GM23248 (cell line): ENCODE data around the gene ST3GAL5. TPM values are rescaled to one million over a fixed set of nuclear protein-coding genes. Genes with fewer than 3 reads are reported as not detected.

Source experiments
- DNase-seq: peaks from one replicate; pipeline ENCODE4 v3.0.0-alpha.2; 2015
- H2AFZ ChIP-seq: fragments of 200-600 bp; sonication (generic); 2 replicates; pipeline ENCODE4 v1.6.1; 2016; ENCODE audit warnings: antibody characterized with exemption
- H3F3A ChIP-seq: fragments of 200-600 bp; sonication (generic); 2 replicates; pipeline ENCODE4 v1.6.1; 2016; ENCODE audit warnings: mild to moderate bottlenecking, antibody characterized with exemption, mixed run types; ENCODE audit not compliant: insufficient read depth
- H3K27ac ChIP-seq: fragments of 200-600 bp; sonication (generic); 2 replicates; pipeline ENCODE4 v1.5.1; 2016; ENCODE audit warnings: mild to moderate bottlenecking
- H3K27me3 ChIP-seq: fragments of 200-600 bp; sonication (generic); replicated peaks from 2 replicates; pipeline ENCODE4 v1.6.1; 2016; ENCODE audit warnings: mild to moderate bottlenecking; ENCODE audit not compliant: insufficient read depth
- H3K36me3 ChIP-seq: fragments of 200-600 bp; sonication (generic); 2 replicates; pipeline ENCODE4 v1.6.1; 2016; ENCODE audit warnings: low read depth, mild to moderate bottlenecking
- H3K4me1 ChIP-seq: fragments of 200-600 bp; sonication (generic); 2 replicates; pipeline ENCODE4 v1.6.1; 2016; ENCODE audit warnings: mild to moderate bottlenecking; ENCODE audit not compliant: insufficient read depth
- H3K4me2 ChIP-seq: fragments of 200-600 bp; sonication (generic); one replicate; pipeline ENCODE4 v1.6.1; 2016; ENCODE audit warnings: mild to moderate bottlenecking; ENCODE audit not compliant: unreplicated experiment
- H3K4me3 ChIP-seq: fragments of 200-600 bp; sonication (generic); 2 replicates; pipeline ENCODE4 v1.5.1; 2016; ENCODE audit warnings: mild to moderate bottlenecking
- H3K79me2 ChIP-seq: fragments of 200-600 bp; sonication (generic); 2 replicates; pipeline ENCODE4 v1.6.1; 2016; ENCODE audit warnings: mild to moderate bottlenecking; ENCODE audit not compliant: insufficient read depth
- H3K9ac ChIP-seq: fragments of 200-600 bp; sonication (generic); 2 replicates; pipeline ENCODE4 v1.6.1; 2016; ENCODE audit warnings: mild to moderate bottlenecking
- H3K9me2 ChIP-seq: fragments of 200-600 bp; sonication (generic); 2 replicates; pipeline ENCODE4 v1.6.1; 2016; ENCODE audit warnings: mixed run types, mild to moderate bottlenecking, moderate library complexity; ENCODE audit not compliant: insufficient read depth
- H3K9me3 ChIP-seq: fragments of 200-600 bp; sonication (generic); one replicate; pipeline ENCODE4 v1.6.1; 2017; ENCODE audit warnings: low read depth
- H4K20me1 ChIP-seq: fragments of 200-600 bp; sonication (generic); 2 replicates; pipeline ENCODE4 v1.6.0; 2016; ENCODE audit not compliant: insufficient read depth
- EZH2 ChIP-seq: fragments of 200-600 bp; sonication (generic); IDR thresholded peaks from 2 replicates; pipeline ENCODE4 v1.6.1; 2018; ENCODE audit warnings: antibody characterized with exemption, mild to moderate bottlenecking; ENCODE audit not compliant: insufficient read depth, poor library complexity, severe bottlenecking
- EZH2phosphoT487 ChIP-seq: fragments of 200-600 bp; sonication (generic); IDR thresholded peaks from 2 replicates; pipeline ENCODE4 v1.6.1; 2018; ENCODE audit warnings: antibody characterized with exemption, moderate library complexity, mild to moderate bottlenecking, low read depth; ENCODE audit not compliant: insufficient read depth
- WGBS, 2 experiments: methylation state at CpG; one replicate each; pipeline ENCODE4 v1.1.6; 2015 to 2017; ENCODE audit warnings: low lambda C conversion rate in 2 of 2, low coverage in 1 of 2; ENCODE audit errors: missing lambda C conversion rate in 2 of 2; 5-methylcytosine and 5-hydroxymethylcytosine counted together
- in situ Hi-C: fragments of 300-500 bp; cut with MboI; formaldehyde crosslinking; loops from 2 replicates; pipeline ENCODE4 v1.15.0; 2020
- polyA plus RNA-seq: library from polyadenylated mRNA; unstranded; fragments of >200 nt; fragmentation: Nextera tagmentation; extraction: Ambion mirVana; gene quantifications from 2 replicates; pipeline ENCODE4 v1.2.1, GENCODE V29; 2016
- total RNA-seq: library from RNA; depleted of rRNA; stranded (reverse); fragments of >200 nt; shearing (Covaris generic); gene quantifications from 2 replicates; pipeline ENCODE4 v1.2.3, GENCODE V29; 2014

The ST3GAL5 gene
- total and polyA plus RNA-seq, 2 experiments from 2014 or later, result 16.4 to 21.0 TPM

DNA sequence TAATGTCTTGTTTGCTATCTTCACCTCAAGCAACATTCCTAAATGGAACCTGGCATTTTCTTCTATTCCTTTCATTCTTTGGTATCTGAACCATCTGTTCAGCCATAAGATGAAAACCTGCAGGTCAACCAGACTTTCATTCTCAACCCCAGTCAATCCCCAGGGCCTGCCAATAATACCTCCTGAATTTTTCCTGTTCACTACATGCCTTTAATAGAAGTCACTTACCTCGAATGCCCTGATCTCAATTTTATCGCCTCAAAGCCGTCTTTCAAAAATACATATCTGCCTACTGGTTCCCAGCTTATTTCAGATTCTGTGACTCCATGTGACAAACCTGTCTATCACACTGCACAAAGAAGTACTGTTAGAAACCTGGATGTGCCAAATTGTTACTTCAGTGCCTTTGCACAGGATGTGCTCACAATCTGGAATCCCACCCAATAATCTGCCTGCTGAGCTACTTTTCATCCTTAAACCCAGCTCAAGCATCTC is 22.6 kb downstream of the ST3GAL5 start:
- Histone ChIP-seq H3K4me3 (no peak overlapping the region), H3K9me3 (no peaks in the 10 kb centered on the region), H3K9ac (no peak overlapping the region), H3K79me2 (peaks cover 17% of the 10 kb centered on the region), H3K9me2 (no peaks in the 10 kb centered on the region), H3K4me2 (no peak overlapping the region), H3K36me3 (no peaks in the 10 kb centered on the region; the same call in 1 of the 2 replicates), H3K4me1 (0 out of 2 replicates have a peak, but pooled peaks cover 6% of the 10 kb centered on the region), H4K20me1 (no peaks in the 10 kb centered on the region), H3F3A (no peaks in the 10 kb centered on the region), H2AFZ (no peak overlapping the region), H3K27ac (no peak overlapping the region), H3K27me3 (no peaks in the 10 kb centered on the region)
- TF ChIP-seq EZH2phosphoT487 (no peak), EZH2 (no peak)
- no peak for DNase-seq
- WGBS, 2 experiments, result 81 to 89% methylated on average over 3 of the region's 3 CpGs
- in situ Hi-C loops, result no loop called here

DNA sequence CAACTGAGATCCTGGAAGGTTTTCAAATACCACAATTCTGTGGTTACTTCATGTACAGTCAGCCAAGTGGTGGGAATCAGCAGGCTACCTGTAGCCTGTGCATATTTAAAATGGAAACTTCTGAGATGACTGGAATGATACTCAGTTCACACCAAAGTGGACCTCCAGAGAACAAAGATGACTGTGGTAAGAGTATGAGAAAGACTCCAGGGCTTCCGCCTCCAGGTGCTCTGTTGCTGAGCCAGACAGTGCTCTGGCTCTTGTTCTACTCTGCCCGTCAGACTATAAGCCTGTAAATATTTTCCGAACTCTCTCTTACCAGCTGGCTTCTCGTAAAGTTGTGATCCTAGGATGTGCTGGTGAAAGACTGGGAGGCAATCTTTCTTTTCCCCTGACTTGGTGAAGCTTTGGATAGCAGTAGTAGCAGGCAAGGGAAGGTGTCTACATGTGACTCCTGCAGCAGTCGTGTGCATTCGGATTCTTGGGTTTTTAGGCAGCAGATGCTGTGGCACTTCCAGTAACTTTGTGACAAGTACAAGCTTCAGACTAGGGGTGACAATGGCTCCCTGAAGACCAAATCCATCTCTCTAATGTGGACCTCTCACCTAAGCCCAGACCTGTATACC is 23.1 kb downstream of the ST3GAL5 start:
- Histone ChIP-seq H3K27ac (no peak overlapping the region), H2AFZ (no peak overlapping the region), H3K79me2 (peaks cover 11% of the 10 kb centered on the region; the same call in 1 of the 2 replicates), H3F3A (no peaks in the 10 kb centered on the region), H3K4me3 (no peak overlapping the region), H3K9me2 (no peaks in the 10 kb centered on the region), H3K9me3 (no peaks in the 10 kb centered on the region), H3K36me3 (no peaks in the 10 kb centered on the region; the same call in 1 of the 2 replicates), H4K20me1 (no peaks in the 10 kb centered on the region), H3K9ac (no peak overlapping the region), H3K4me2 (no peak overlapping the region), H3K4me1 (0 out of 2 replicates have a peak, but pooled peaks cover 6% of the 10 kb centered on the region), H3K27me3 (no peaks in the 10 kb centered on the region)
- 83 to 87% methylated on average over 6 of the region's 6 CpGs for WGBS, 2 experiments
- in situ Hi-C loops, result no loop called here
- no peak for TF ChIP-seq EZH2
- TF ChIP-seq EZH2phosphoT487, result no peak
- DNase-seq, result peak; percentile 23

DNA sequence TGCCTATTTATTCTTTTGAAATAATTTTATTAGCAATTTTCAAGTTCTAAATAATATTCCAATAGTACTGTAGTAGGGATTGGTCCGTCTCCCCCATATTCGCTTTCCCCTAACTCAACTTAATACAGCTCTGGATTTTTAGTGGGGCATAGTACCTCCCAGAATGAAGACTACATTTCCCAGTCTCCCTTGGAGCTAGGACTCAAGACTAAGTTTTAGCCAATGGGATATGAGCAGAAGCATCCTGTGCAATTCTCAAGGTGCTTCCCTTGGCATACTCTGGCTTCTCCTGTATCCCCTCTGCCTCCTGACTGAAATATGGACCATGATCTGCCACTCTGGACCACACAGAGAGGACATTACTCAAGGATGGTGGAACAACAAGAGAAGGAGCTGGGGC is 24.1 kb downstream of the ST3GAL5 start:
- no peak for DNase-seq
- TF ChIP-seq EZH2phosphoT487 (no peak), EZH2 (no peak)
- no peaks in the 10 kb centered on the region for H3K27me3 ChIP-seq
- H2AFZ ChIP-seq, result no peak overlapping the region
- no peaks in the 10 kb centered on the region for H3K9me2 ChIP-seq
- H3K4me2 ChIP-seq, result no peak overlapping the region
- H3F3A ChIP-seq, result no peaks in the 10 kb centered on the region
- no peak overlapping the region for H3K4me3 ChIP-seq
- no peak overlapping the region for H3K27ac ChIP-seq
- H3K79me2 ChIP-seq, result peaks cover 9% of the 10 kb centered on the region; the same call in 1 of the 2 replicates
- WGBS, 2 experiments, result 89 to 96% methylated on average over 2 of the region's 2 CpGs
- H4K20me1 ChIP-seq, result no peaks in the 10 kb centered on the region
- no peaks in the 10 kb centered on the region; the same call in 1 of the 2 replicates for H3K36me3 ChIP-seq
- H3K9me3 ChIP-seq, result no peaks in the 10 kb centered on the region
- in situ Hi-C loops, result no loop called here
- 0 out of 2 replicates have a peak, but pooled peaks cover 6% of the 10 kb centered on the region for H3K4me1 ChIP-seq
- H3K9ac ChIP-seq, result no peak overlapping the region

DNA sequence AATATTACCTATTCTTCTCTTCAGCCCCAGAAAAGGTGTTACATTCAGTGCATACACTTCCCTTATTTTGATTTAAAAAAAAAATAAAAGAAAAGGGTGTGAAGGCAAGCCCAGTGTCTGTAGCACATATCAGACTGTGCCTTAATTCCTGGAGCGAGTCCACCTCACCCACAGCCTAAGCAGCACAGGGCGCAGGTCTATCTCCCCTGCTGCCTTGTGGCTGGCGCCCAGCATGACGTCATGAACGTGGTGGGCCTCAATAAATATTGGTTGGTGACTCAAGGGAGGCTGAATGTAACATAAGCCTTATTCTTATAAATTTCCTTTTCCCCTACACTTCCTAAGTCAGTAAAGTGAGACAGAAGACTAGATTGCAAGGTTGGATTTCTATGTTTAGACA is 26.4 kb downstream of the ST3GAL5 start:
- in situ Hi-C loops, result no loop called here
- H4K20me1 ChIP-seq, result no peaks in the 10 kb centered on the region
- H3K4me1 ChIP-seq, result 0 out of 2 replicates have a peak, but pooled peaks cover 6% of the 10 kb centered on the region
- no peak overlapping the region for H3K27ac ChIP-seq
- H3F3A ChIP-seq, result no peaks in the 10 kb centered on the region
- H3K36me3 ChIP-seq, result no peaks in the 10 kb centered on the region; the same call in 1 of the 2 replicates
- no peak overlapping the region for H3K4me3 ChIP-seq
- no peak overlapping the region for H2AFZ ChIP-seq
- no peaks in the 10 kb centered on the region for H3K27me3 ChIP-seq
- no peak for DNase-seq
- WGBS, 2 experiments, result 81 to 87% methylated on average over 5 of the region's 5 CpGs
- H3K9me2 ChIP-seq, result no peaks in the 10 kb centered on the region
- no peak overlapping the region for H3K4me2 ChIP-seq
- no peak overlapping the region for H3K9ac ChIP-seq
- peaks cover 6% of the 10 kb centered on the region; the same call in 1 of the 2 replicates for H3K79me2 ChIP-seq
- TF ChIP-seq EZH2phosphoT487, result no peak
- TF ChIP-seq EZH2, result no peak
- no peaks in the 10 kb centered on the region for H3K9me3 ChIP-seq
